HCT116 (cell line): Measurements from ENCODE around the gene SRCAP. TPM values are rescaled to one million over a fixed set of nuclear protein-coding genes. Genes with fewer than 3 reads are reported as not detected.
A peak's percentile ranks its signal among the peaks of the same experiment; 100 is the strongest.

Experiments
- ATAC-seq: fragments of 200-7000 bp; cut with Tn5 transposase; 2 replicates; pipeline ENCODE4 v1.9.1; 2020; ENCODE audit warnings: mild to moderate bottlenecking, moderate library complexity
- BruUV-seq: library from RNA; stranded (reverse); fragments of 400-500 nt; replicated peaks from 2 replicates; lab custom pipeline; 2021; lab: Mats Ljungman, UMichigan
- CTCF ChIA-PET: fragments of 300-600 bp; sonication (Branson Sonifier 250); formaldehyde crosslinking; loops from one replicate; lab custom pipeline; 2021; ENCODE audit warnings: antibody characterized with exemption; lab: Charles Lee
- POLR2A ChIA-PET: fragments of 300-600, 350-600 bp; sonication (Branson Sonifier 250); formaldehyde crosslinking; loops from one replicate; lab custom pipeline; 2021; ENCODE audit warnings: antibody characterized with exemption; lab: Charles Lee
- RAD21 ChIA-PET, 2 experiments: fragments of 300-600 bp; sonication (Branson Sonifier 250); formaldehyde crosslinking; loops; one replicate each; lab custom pipeline; 2023; ENCODE audit warnings: low total read pairs in 2 of 2; ENCODE audit not compliant: uncharacterized antibody in 2 of 2, unreplicated experiment in 2 of 2, low non-redundant PET in 1 of 2; lab: Charles Lee
- DNase-seq: peaks from one replicate; pipeline ENCODE4 v3.0.0-alpha.2; 2010; ENCODE audit warnings: low read depth, low spot score
- H2AFZ ChIP-seq: fragments of 200-600 bp; shearing (Covaris generic), sonication (generic); 2 replicates; pipeline ENCODE4 v1.6.1; 2017; ENCODE audit warnings: low read depth, mixed run types, mixed read lengths, antibody characterized with exemption, low read length; ENCODE audit not compliant: poor library complexity, severe bottlenecking
- H3K27ac ChIP-seq: 2 replicates; pipeline ENCODE4 v1.5.1; 2012; ENCODE audit warnings: low read depth, low read length
- H3K27me3 ChIP-seq: fragments of 200-600 bp; sonication (generic); 2 replicates; pipeline ENCODE4 v1.6.1; 2016; ENCODE audit warnings: mixed run types, low read length, mixed read lengths; ENCODE audit not compliant: insufficient read depth
- H3K36me3 ChIP-seq, 2 experiments: fragments of 200-500 bp in 1 of 2; fragments of 200-600 bp in 1 of 2; sonication (Bioruptor generic) in 1 of 2; sonication (generic) in 1 of 2; 2 replicates each; pipeline versions ENCODE4 v1.5.1 to v1.6.1; 2014 to 2016; ENCODE audit warnings: low read length in 2 of 2, inconsistent platforms in 1 of 2, mixed read lengths in 1 of 2, mixed run types in 1 of 2; ENCODE audit not compliant: insufficient read depth in 2 of 2, control insufficient read depth in 1 of 2
- H3K4me1 ChIP-seq, 2 experiments: fragments of 200-600 bp in 1 of 2; sonication (generic) in 1 of 2; 2 replicates each; pipeline versions ENCODE4 v1.5.1 to v1.6.1; 2012 to 2017; ENCODE audit warnings: low read length in 2 of 2, inconsistent platforms in 1 of 2, mild to moderate bottlenecking in 1 of 2, mixed read lengths in 1 of 2, mixed run types in 1 of 2, moderate library complexity in 1 of 2; ENCODE audit not compliant: insufficient read depth in 2 of 2, control insufficient read depth in 1 of 2
- H3K4me2 ChIP-seq: fragments of 200-600 bp; sonication (generic); 2 replicates; pipeline ENCODE4 v1.6.1; 2017; ENCODE audit warnings: mixed run types, low read length, mixed read lengths
- H3K4me3 ChIP-seq, 2 experiments: fragments of 200-600 bp in 1 of 2; sonication (generic) in 1 of 2; replicated peaks in 1 of 2; 2 replicates each; pipeline ENCODE4 v1.5.1; 2011 to 2016; ENCODE audit warnings: low read length in 2 of 2, control low read depth in 1 of 2, low read depth in 1 of 2, mild to moderate bottlenecking in 1 of 2, mixed read lengths in 1 of 2, mixed run types in 1 of 2
- H3K79me2 ChIP-seq: fragments of 200-600 bp; sonication (generic); 2 replicates; pipeline ENCODE4 v1.6.1; 2017; ENCODE audit warnings: mild to moderate bottlenecking, mixed run types, low read length, moderate library complexity, mixed read lengths; ENCODE audit not compliant: insufficient read depth
- H3K9ac ChIP-seq: fragments of 200-600 bp; sonication (generic); 2 replicates; pipeline ENCODE4 v1.6.1; 2016; ENCODE audit warnings: low read length, mixed read lengths
- H3K9me2 ChIP-seq: fragments of 200-600 bp; sonication (generic), shearing (Covaris generic); 2 replicates; pipeline ENCODE4 v1.6.1; 2017; ENCODE audit warnings: mixed run types, mild to moderate bottlenecking, moderate library complexity; ENCODE audit not compliant: insufficient read depth
- H3K9me3 ChIP-seq, 2 experiments: fragments of 200-500 bp in 1 of 2; fragments of 200-600 bp in 1 of 2; sonication (Bioruptor generic) in 1 of 2; sonication (generic) in 1 of 2; 2 replicates each; pipeline ENCODE4 v1.6.1; 2014 to 2017; ENCODE audit warnings: low read length in 2 of 2, mixed read lengths in 2 of 2, inconsistent platforms in 1 of 2, low read depth in 1 of 2, mild to moderate bottlenecking in 1 of 2, mixed run types in 1 of 2, moderate library complexity in 1 of 2; ENCODE audit not compliant: control insufficient read depth in 1 of 2, insufficient read depth in 1 of 2
- H4K20me1 ChIP-seq: fragments of 200-600 bp; sonication (generic), shearing (Covaris generic); 2 replicates; pipeline ENCODE4 v1.6.1; 2017; ENCODE audit warnings: mixed run types, mild to moderate bottlenecking, moderate library complexity; ENCODE audit not compliant: insufficient read depth
- EGR1 ChIP-seq: IDR thresholded peaks from 2 replicates; pipeline ENCODE4 v1.6.1; 2012; ENCODE audit warnings: low read depth
- ELF1 ChIP-seq: IDR thresholded peaks from 2 replicates; pipeline ENCODE4 v1.6.1; 2012; ENCODE audit warnings: low read depth, borderline replicate concordance
- FOSL1 ChIP-seq: IDR thresholded peaks from 2 replicates; pipeline ENCODE4 v1.6.1; 2012; ENCODE audit warnings: low read depth
- POLR2A ChIP-seq: IDR thresholded peaks from 2 replicates; pipeline ENCODE4 v1.7.0; 2011; ENCODE audit warnings: borderline replicate concordance; ENCODE audit not compliant: insufficient read depth, insufficient read length; ENCODE audit errors: extremely low read depth
- POLR2AphosphoS5 ChIP-seq: IDR thresholded peaks from 2 replicates; pipeline ENCODE4 v1.6.1; 2011; ENCODE audit warnings: mild to moderate bottlenecking, low read depth, low read length, moderate library complexity
- SP1 ChIP-seq: IDR thresholded peaks from 2 replicates; pipeline ENCODE4 v1.6.1; 2012; ENCODE audit warnings: low read depth
- SRF ChIP-seq: IDR thresholded peaks from 2 replicates; pipeline ENCODE4 v1.6.1; 2012; ENCODE audit warnings: low read depth
- YY1 ChIP-seq: IDR thresholded peaks from 2 replicates; pipeline ENCODE4 v1.6.1; 2011; ENCODE audit warnings: low read length, low read depth, moderate library complexity, mild to moderate bottlenecking; ENCODE audit not compliant: insufficient replicate concordance; ENCODE audit errors: extremely low read depth
- intact Hi-C: fragments of 100-400 bp; cut with micrococcal nuclease; formaldehyde crosslinking; loops from 2 replicates; pipeline ENCODE4 v1.10.0; 2022
- total RNA-seq: library from RNA; stranded (reverse); gene quantifications from one replicate; pipeline ENCODE4 v1.2.1, GENCODE V29; 2021; ENCODE audit not compliant: unreplicated experiment

The SRCAP gene
- total RNA-seq, 1 experiment from 2014 or later = 59.6 TPM

DNA sequence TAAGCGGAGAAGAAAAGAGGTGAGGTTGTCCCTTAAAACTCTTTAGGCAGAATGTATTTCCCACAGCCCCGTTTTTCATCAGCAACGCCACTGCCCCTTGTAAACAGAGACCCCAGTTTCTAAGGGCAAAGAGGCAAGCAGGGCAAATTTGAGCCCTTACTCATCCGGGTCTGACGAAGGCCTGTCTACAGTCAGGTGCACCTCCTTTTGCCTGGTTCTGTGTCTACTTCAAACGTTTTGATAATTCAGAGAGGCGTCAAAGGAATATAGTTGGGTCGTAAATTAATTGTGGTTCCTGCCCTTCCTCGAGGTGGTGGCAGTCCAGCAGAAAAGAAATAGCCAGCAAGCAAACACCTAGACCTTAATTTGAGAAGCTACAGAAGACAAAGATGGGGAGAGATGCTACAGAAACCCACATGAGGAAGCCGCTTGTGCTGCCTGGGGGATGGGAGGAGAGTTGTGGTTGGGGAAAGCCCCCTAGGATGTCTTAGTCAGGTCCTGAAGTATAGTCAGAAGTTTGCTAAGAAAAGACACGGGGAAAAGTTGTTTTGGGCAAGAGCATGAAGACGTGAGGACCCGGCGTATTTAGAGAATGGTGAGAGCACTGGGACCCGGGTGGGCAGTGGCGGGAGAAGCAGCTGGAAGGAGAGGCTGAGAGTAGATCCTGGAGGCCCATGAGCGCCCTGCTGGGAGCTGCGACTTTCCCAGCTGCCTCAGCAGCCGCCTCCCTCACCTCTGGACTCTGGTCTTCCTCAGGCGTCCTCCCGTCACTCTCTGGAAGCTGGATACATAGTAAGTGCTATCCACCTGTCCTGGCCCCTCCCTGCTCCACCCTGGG, 38.3 kb upstream of the SRCAP start:
- CTCF ChIA-PET = interaction anchor here (1.2 to 2.4 kb wide), 2 partner anchors 34 to 231 kb away, joined by 3 to 9 read pairs; partner anchors contain the start of gene DCTPP1
- intact Hi-C loops = no loop called here
- Histone ChIP-seq H3K4me2 (peak overlapping the region; percentile 80), H3K9ac (peak overlapping the region; percentile 90), H3K9me3 (no peaks in the 10 kb centered on the region), H3K79me2 (peaks cover 42% of the 10 kb centered on the region), H3K27me3 (no peaks in the 10 kb centered on the region), H4K20me1 (no peaks in the 10 kb centered on the region), H3K4me3 (peak overlapping the region; percentile 88 to 94), H2AFZ (no peak overlapping the region), H3K4me1 (peaks cover 18 to 24% of the 10 kb centered on the region in 2 experiments), H3K36me3 (peaks cover 23 to 25% of the 10 kb centered on the region in 2 experiments), H3K27ac (peak overlapping the region; percentile 97), H3K9me2 (no peaks in the 10 kb centered on the region)
- POLR2A ChIA-PET = interaction anchor here (1.5 kb wide), 1 partner anchor 36 kb away, joined by 3 read pairs; no protein-coding TSS in a partner anchor
- no peak for ATAC-seq
- RAD21 ChIA-PET = no interaction called here
- TSS peak; percentile 25 for BruUV-seq
- DNase-seq = no peak
- no peak for TF ChIP-seq YY1
- no peak for TF ChIP-seq SP1
- TF ChIP-seq EGR1 = no peak
- no peak for TF ChIP-seq ELF1
- TF ChIP-seq POLR2AphosphoS5 = no peak

DNA sequence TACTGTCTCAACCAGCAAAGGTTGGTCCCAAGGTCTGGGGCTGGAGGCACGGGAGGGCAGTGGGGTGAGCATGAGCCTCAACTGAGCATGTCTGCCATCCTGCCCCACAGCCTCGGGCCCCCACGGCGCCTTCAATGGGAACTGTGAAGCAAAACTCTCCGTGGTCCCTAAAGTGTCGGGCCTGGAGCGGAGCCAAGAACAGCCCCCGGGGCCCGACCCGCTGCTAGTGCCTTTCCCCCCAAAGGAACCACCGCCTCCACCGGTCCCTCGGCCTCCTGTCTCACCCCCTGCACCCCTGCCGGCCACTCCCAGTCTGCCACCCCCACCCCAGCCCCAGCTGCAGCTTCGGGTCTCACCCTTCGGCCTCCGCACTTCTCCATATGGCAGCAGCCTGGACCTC, 36.5 kb upstream of the SRCAP start:
- Histone ChIP-seq H3K9me2 (no peaks in the 10 kb centered on the region), H2AFZ (no peak overlapping the region), H3K4me2 (no peak overlapping the region), H3K27me3 (no peaks in the 10 kb centered on the region), H3K4me1 (peaks cover 9 to 16% of the 10 kb centered on the region in 2 experiments), H4K20me1 (no peaks in the 10 kb centered on the region), H3K9ac (no peak overlapping the region), H3K79me2 (peaks cover 42% of the 10 kb centered on the region), H3K9me3 (no peaks in the 10 kb centered on the region), H3K4me3 (no peak overlapping the region), H3K27ac (no peak overlapping the region), H3K36me3 (peaks cover 34 to 35% of the 10 kb centered on the region in 2 experiments)
- DNase-seq (no peak), ATAC-seq (no peak)
- ChIA-PET POLR2A (no interaction called here), CTCF (no interaction called here), RAD21 (no interaction called here)
- TF ChIP-seq POLR2A = no peak
- no peak for TF ChIP-seq FOSL1
- TF ChIP-seq SRF = no peak
- BruUV-seq = no TSS peak
- intact Hi-C loops = no loop called here
